Activated CD8-positive, alpha-beta memory T cell treated with anti-CD3 and anti-CD28 coated beads, Interleukin-2, amount 50 U/mL, for 4 hours (primary cell): Measurements from ENCODE around the gene OR8H2.
"Not testable (repeated sequence)": the region's sequence is repeated elsewhere in the genome, so short reads cannot be mapped to it uniquely, and the experiment has no call there.

Experiments used
- DNase-seq: peaks from one replicate; pipeline ENCODE4 v3.0.0-alpha.2; 2020

Gene OR8H2

GRCh38 chr11:56103210-56103737 is at the start of gene OR8H2:
OR8H2 (plus strand) TSS chr11:56103687; CDS start chr11:56105043, 1,356 bp downstream.
- DNase-seq, result no peak

- DNase-seq, result not testable (repeated sequence)
Measured at GRCh38 chr11:56056366-56056765, 47.1 kb upstream of the OR8H2 start.

- not testable (repeated sequence) for DNase-seq
Measured at GRCh38 chr11:56057661-56058237, 45.7 kb upstream of the OR8H2 start.

- not testable (repeated sequence) for DNase-seq
Measured at GRCh38 chr11:56058260-56058780, 45.2 kb upstream of the OR8H2 start.

- no peak for DNase-seq
Measured at GRCh38 chr11:56066980-56067379, 36.5 kb upstream of the OR8H2 start.

- no peak for DNase-seq
Measured at GRCh38 chr11:56089697-56090096, 13.8 kb upstream of the OR8H2 start.

GRCh38 chr11:56093008-56093407 is 10.5 kb upstream of the OR8H2 start, which contains the start of gene OR8I2:
OR8I2 (plus strand) TSS chr11:56093308; CDS start chr11:56093308, 0 bp downstream.
- no peak for DNase-seq

GRCh38 chr11:56122073-56122472 is 18.6 kb downstream of the OR8H2 start, which contains the start of gene OR8H3:
OR8H3 (plus strand) TSS chr11:56122373; CDS start chr11:56122373, 0 bp downstream.
- no peak for DNase-seq

GRCh38 chr11:56140151-56140661 is 36.7 kb downstream of the OR8H2 start, which contains the start of gene OR8J3:
OR8J3 (minus strand) TSS chr11:56140201; CDS start chr11:56137718, 2,483 bp downstream.
- no peak for DNase-seq

- DNase-seq, result not testable (repeated sequence)
Measured at GRCh38 chr11:56143681-56144080, 40.2 kb downstream of the OR8H2 start.

- DNase-seq, result no peak
Measured at GRCh38 chr11:56151376-56151775, 47.9 kb downstream of the OR8H2 start.

GRCh38 chr11:56152333-56152732 is 48.8 kb downstream of the OR8H2 start:
- DNase-seq, result no peak
